NCI-H226 (cell line): Measurements from ENCODE around the gene MFN1.

Experiments
- DNase-seq: peaks from one replicate; pipeline ENCODE4 v3.0.0-alpha.2; 2015

Gene MFN1

GRCh38 chr3:179348325-179349013 lies 960 bp downstream of the MFN1 start:
- DNase-seq, result no peak

- DNase-seq, result no peak
Observed at GRCh38 chr3:179355996-179356395, 8.5 kb downstream of the MFN1 start.

GRCh38 chr3:179363332-179363731 lies 15.8 kb downstream of the MFN1 start:
- no peak for DNase-seq

DNA sequence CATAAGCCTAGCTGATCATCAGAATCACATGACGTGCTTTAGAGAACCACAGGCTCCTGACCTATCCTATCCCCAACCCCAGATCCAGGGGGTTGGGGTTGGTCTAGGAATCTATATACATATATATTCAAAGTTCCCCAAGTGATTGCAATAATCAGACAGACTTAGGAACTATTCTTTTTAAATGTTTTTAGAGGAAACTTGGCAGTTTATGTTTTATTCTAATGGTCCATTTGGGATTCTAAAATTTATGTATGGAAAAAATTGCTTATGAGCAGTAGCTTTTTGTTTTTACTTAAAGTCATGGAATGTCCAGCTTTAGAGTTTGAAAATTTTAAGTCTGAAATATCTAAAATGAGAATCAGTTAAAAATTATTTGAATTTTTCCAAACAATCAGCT lies 22.1 kb downstream of the MFN1 start:
- DNase-seq, result no peak

DNA sequence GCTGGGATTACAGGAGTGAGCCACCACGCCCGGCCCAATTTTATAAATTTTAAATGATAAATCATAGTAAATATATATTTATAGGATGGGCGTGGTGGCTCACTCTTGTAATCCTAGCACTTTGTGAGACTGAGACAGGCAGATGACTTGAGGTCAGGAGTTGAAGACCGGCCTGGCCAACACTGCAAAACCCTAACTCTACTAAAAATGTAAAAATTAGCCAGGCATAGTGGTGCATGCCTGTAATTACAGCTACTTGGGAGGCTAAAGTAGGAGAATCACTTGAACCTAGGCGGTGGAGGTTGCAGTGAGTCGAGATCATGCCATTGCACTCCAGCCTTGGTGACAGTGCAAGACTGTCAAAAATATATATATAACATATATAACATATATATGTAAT lies 26.4 kb downstream of the MFN1 start:
- DNase-seq, result no peak

- DNase-seq, result no peak
Observed at GRCh38 chr3:179375091-179375999, 27.8 kb downstream of the MFN1 start.

GRCh38 chr3:179376474-179376873 lies 29.0 kb downstream of the MFN1 start:
- DNase-seq, result no peak

- DNase-seq, result no peak
Observed at GRCh38 chr3:179391906-179392305, 44.4 kb downstream of the MFN1 start.

DNA sequence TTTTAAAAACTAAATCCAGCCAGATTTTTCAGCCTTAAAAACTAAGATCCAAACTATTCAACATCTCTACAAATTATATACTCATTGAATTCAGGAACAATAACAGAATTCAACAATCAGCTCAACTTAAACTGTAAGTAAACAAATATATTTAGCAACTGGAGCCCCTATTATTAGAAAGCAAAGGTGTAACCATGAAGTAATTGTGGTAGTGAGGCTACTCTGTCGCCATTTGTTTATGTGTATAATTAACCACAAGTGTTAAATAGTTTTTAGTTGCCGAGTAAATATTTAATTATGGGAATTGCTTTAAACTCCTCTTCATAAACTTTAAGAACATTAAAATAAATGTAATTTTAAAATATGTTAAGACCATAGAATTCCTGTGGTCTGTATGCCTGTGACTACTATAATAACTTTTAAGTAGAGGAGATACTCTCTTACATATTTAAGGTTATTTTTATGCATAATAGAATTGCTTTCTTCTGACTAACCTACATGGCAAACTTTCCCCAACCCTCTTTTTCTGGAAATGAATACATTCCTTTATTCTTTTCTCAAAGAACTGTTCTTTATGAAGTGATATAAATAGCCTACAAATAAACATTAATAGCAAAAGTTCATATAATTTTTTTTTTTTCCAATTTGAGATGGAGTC lies 51.2 kb downstream of the MFN1 start:
- DNase-seq, result no peak

DNA sequence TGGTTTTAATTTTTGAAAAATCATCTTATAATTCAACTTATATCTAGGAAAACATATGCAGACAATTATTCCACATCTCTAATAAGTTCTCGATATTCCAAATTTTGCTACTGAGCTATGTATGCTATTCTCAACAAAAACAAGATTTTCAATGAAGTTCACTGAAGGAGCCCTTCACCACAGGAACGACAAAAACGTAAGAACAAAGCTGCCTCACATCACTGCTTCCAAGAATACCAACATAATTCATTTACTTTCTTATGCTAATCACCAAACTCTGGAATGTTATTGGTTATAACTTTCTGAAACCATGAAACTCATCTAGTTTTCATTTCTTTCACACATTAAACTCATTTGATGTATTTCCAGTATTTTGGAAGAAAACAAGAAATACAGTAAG lies 54.1 kb downstream of the MFN1 start:
- DNase-seq, result no peak

GRCh38 chr3:179402963-179403362 lies 55.5 kb downstream of the MFN1 start:
- no peak for DNase-seq

- no peak for DNase-seq
Observed at GRCh38 chr3:179404307-179404706, 56.8 kb downstream of the MFN1 start.

DNA sequence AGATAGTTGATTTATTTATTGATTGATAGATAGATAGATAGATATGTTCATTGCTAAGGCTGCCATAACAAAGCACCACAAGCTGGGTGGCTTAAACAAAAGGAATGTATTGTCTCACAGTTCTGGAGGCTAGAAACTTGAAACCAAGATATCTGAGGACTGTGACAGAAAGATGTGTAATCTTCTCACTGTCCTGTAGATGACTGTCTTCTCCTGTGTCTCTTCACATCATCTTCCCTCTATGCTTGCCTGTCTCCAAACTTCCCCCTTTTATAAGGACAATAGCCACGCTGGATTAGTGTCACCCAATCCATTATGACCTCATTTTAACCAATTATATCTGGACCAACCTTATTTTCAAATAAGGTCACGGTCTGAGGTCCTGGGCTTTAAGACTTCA lies 62.8 kb downstream of the MFN1 start:
- DNase-seq, result no peak

GRCh38 chr3:179410999-179411398 lies 63.5 kb downstream of the MFN1 start:
- no peak for DNase-seq

DNA sequence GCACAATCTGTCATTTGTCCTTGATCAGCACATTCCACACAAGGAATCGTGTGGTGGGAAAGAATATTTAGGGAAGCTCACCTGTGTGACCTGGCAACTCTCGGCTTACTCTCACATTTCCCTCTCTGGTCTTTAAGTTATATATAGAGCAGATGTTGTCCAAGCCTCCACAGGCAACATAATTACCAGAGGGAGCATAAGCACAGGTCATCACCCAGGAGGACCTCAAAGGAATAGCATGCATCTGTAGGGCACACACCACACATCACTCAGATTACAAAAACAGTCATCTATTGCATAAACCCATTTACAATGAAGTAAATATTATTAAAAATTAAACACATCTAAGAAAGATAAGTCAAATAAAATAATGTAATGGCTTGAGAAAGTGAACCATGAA lies 67.3 kb downstream of the MFN1 start:
- DNase-seq, result no peak

- DNase-seq, result no peak
Observed at GRCh38 chr3:179415377-179415776, 67.9 kb downstream of the MFN1 start.

DNA sequence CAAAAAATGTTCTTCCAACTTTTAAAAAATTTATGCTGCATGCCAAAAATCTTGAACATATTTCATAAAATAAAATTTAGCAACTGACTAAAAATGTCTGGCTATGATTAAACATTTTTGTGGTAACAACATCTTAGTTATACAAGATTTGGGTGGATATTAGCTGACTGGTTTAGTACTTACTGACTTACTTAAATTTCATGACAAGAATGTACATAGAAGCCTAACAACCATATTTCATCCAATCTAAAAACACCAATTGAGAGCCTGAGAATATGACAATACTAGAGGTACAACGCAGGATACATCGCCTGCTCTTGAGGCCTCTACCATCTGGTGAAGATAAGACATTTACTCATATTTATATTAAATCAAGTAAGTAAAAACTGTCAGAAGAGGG lies 69.2 kb downstream of the MFN1 start:
- no peak for DNase-seq

GRCh38 chr3:179418610-179419009 lies 71.1 kb downstream of the MFN1 start:
- no peak for DNase-seq

- DNase-seq, result no peak
Observed at GRCh38 chr3:179421500-179421899, 74.0 kb downstream of the MFN1 start.

DNA sequence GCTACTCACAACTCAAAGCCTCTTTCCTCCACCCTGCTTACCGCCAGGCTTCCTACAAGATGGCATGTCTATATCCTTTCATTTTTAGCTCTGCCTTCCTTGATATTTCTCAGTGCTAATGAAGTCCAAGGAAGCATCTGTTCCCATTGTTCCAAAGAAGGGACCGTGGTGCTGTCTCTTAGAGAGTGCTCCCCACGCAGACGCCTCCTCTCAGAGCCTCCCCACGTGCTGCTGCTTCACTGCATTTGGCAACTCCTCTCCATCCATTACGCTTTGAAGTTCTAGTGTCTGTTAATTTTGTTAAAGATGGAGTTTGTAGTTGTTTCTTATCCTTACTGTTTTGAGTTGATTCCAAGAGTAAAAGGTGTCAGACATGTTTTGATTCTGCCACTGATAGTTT lies 77.6 kb downstream of the MFN1 start:
- no peak for DNase-seq

DNA sequence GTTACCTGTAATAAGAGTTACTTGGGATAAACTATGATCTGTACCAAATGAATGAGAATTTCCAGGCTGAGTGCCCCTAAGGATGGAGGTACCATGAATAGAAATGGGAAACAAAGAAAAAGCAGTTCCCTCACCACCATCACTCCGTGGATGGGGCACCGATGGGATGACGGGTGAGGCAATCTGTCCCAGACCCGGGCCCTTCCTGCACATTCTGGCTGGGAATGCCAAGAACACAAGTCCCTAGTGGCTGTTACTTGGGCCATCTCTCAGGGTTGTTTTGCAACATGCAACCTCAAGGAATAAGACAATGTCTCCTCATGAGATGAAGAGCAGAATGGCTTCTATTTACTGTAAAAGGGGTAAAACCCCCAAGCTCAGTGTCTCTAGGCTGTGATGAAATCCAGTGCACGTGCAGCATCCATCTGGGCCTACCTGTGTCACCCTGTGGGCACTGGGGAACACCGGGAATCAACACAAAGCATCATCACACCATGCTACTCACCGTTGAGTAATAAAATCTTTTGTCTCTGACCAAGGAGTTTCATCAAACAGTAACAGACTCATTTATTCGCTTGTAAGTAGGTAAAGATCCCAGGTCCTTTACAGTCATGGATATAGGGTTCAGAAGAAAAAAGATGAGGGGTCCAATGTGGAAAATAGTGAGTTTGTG lies 81.5 kb downstream of the MFN1 start:
- no peak for DNase-seq

DNA sequence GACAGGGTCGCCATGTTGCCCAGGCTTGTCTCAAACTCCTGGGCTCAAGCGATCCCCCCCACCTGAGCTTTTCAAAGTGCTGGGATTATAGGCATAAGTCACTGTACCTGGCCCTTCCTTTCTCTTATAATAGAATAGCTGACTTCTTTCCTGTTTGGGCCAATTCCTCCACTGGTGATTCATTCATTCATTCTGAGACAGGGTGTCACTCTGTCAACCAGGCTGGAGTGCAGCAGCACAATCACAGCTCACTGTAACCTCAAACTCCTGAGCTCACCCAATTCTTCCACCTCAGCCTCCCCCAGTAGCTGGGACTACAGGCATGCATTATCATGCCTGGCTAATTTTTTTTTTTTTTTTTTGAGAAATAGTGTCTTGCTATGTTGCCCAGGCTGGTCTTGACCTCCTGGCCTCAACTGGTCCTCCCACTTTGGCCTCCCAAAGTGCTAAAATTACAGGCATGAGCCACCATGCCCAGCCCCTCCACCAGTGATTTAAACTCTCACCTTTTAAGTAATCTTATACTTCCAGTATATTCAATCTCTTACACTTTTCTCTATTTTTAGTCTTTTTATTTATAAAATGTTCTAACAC lies 82.9 kb downstream of the MFN1 start:
- no peak for DNase-seq

- no peak for DNase-seq
Observed at GRCh38 chr3:179432021-179432420, 84.5 kb downstream of the MFN1 start.
